Mucosa of stomach (tissue), 1 donor: ENCODE measurements around the gene SLC22A4.

Experiments used
- H3K27me3 ChIP-seq: one replicate; pipeline ENCODE4 v1.7.0; 2013; ENCODE audit warnings: mild to moderate bottlenecking, low read length; ENCODE audit not compliant: control insufficient read depth, insufficient read depth
- H3K36me3 ChIP-seq: one replicate; pipeline ENCODE4 v1.7.0; 2013; ENCODE audit warnings: low read length; ENCODE audit not compliant: control insufficient read depth, insufficient read depth
- H3K4me1 ChIP-seq: one replicate; pipeline ENCODE4 v1.7.0; 2013; ENCODE audit warnings: mild to moderate bottlenecking, low read length; ENCODE audit not compliant: control insufficient read depth, insufficient read depth
- H3K4me3 ChIP-seq: one replicate; pipeline ENCODE4 v1.7.0; 2013; ENCODE audit warnings: low read length
- H3K9ac ChIP-seq: one replicate; pipeline ENCODE4 v1.7.0; 2013; ENCODE audit warnings: mild to moderate bottlenecking, low read length, moderate library complexity
- H3K9me3 ChIP-seq: one replicate; pipeline ENCODE4 v1.7.0; 2013; ENCODE audit warnings: mild to moderate bottlenecking, low read length, moderate library complexity; ENCODE audit not compliant: control insufficient read depth
- donor health status: Pancreatic carcinoma.

Gene SLC22A4

DNA sequence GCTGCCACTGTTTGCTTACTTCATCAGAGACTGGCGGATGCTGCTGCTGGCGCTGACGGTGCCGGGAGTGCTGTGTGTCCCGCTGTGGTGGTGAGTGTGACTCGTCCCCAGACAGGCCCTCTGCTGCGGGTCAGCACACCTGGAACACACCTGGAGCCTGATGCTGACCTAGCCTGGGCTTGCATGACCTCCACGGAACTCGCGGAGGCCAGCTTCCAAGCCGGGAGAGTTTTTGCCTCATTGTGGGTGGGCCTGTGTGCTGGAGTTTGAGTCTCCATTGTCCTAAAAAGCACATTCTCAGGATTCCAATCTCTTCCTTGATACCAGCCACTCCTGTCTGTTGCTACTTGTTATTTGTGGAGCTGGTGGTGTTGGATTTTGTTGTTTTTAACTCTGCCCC, 28.1 kb downstream of the SLC22A4 start:
- no peaks in the 10 kb centered on the region for H3K36me3 ChIP-seq
- peaks cover 5% of the 10 kb centered on the region for H3K4me1 ChIP-seq
- no peak overlapping the region for H3K9ac ChIP-seq
- H3K27me3 ChIP-seq: no peaks in the 10 kb centered on the region
- no peak overlapping the region for H3K4me3 ChIP-seq
- H3K9me3 ChIP-seq: no peaks in the 10 kb centered on the region

DNA sequence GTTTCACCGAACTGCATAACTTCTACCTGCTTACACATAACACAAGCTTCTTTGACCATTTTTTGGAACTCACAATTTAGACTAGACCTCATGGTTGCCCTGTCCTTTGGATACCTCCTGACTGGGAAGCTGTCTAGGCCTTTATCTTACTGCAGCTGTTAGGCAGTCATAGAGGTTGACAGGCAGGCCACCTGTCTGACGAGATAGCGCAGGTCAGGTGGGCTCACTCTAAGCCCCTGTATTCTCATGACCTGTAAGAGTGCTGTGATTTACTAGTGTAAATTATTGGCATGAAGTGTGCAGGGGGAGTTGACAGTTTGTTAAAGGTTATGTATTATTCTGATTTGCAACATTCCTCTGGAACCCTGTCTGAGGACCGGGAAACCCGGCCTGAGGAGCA, 29.0 kb downstream of the SLC22A4 start:
- Histone ChIP-seq H3K27me3 (no peaks in the 10 kb centered on the region), H3K4me3 (no peak overlapping the region), H3K9me3 (no peaks in the 10 kb centered on the region), H3K36me3 (peaks cover 5% of the 10 kb centered on the region), H3K4me1 (peaks cover 5% of the 10 kb centered on the region), H3K9ac (no peak overlapping the region)

DNA sequence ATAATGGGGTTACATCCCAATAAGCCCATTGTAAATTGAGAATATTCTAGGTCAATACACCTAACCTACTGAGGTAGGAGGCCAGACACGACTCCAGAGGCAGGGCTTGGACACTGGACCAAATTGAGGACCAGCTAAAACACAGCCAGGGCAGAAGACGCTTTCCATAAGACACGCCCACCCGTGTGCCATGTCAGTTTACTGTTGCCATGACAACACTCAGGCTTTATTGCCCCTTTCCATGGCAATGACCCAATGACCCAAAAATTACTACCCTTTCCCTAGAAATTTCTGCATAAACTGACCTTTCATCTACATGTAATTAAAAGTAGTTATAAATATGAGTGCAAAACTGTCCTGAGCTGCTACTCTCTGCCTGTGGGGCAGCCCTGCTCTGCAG, 31.5 kb downstream of the SLC22A4 start:
- no peak overlapping the region for H3K9ac ChIP-seq
- no peaks in the 10 kb centered on the region for H3K27me3 ChIP-seq
- peaks cover 5% of the 10 kb centered on the region for H3K36me3 ChIP-seq
- no peak overlapping the region for H3K4me3 ChIP-seq
- peaks cover 5% of the 10 kb centered on the region for H3K4me1 ChIP-seq
- no peaks in the 10 kb centered on the region for H3K9me3 ChIP-seq

DNA sequence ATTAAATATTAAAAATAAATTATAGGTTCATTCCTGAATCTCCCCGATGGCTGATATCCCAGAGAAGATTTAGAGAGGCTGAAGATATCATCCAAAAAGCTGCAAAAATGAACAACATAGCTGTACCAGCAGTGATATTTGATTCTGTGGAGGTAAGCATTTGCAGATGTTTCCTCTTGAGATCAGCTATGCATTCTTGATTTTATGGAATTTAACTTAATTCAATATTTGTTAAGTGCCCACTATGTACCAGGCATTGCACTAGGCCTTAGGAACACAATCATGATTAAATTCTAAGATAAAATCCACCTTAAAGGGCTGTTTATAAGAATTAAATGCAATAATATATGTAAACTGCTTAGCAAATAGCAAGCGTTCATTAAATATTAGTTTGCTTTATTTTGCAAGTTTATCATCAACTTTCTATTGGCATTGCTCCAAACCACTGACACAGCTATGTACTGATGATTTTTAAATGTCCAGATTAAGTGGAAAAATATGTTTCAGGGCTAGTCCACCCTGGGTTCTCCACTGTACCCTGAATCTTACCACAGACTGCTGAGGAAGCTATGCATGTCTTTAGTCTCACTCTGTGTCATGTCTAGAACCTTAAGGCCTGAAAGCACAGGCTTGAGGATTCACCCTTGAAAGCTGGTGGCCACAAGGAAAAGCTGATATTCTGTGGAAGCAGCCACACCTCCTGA, 33.2 kb downstream of the SLC22A4 start:
- no peak overlapping the region for H3K9ac ChIP-seq
- H3K4me1 ChIP-seq: peaks cover 2% of the 10 kb centered on the region
- H3K4me3 ChIP-seq: no peak overlapping the region
- no peaks in the 10 kb centered on the region for H3K27me3 ChIP-seq
- no peaks in the 10 kb centered on the region for H3K9me3 ChIP-seq
- peaks cover 5% of the 10 kb centered on the region for H3K36me3 ChIP-seq

DNA sequence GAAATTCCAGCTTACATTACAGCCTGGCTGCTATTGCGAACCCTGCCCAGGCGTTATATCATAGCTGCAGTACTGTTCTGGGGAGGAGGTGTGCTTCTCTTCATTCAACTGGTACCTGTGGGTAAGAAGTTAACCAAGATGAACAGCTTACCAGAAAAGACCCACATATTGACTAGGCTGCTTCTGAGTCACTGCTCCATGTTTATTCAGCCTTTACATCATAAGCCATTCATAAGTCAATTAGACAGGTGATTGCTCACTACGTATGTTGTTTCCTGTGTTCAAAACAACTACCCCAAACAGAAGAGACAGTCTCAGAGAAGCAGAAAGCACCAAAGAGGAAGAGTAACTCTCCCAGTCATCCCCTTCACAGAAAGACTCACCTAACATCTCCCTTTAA, 40.6 kb downstream of the SLC22A4 start:
- H3K9ac ChIP-seq: no peak overlapping the region
- H3K36me3 ChIP-seq: no peaks in the 10 kb centered on the region
- H3K4me1 ChIP-seq: peaks cover 4% of the 10 kb centered on the region
- H3K27me3 ChIP-seq: no peaks in the 10 kb centered on the region
- H3K9me3 ChIP-seq: no peaks in the 10 kb centered on the region
- no peak overlapping the region for H3K4me3 ChIP-seq

DNA sequence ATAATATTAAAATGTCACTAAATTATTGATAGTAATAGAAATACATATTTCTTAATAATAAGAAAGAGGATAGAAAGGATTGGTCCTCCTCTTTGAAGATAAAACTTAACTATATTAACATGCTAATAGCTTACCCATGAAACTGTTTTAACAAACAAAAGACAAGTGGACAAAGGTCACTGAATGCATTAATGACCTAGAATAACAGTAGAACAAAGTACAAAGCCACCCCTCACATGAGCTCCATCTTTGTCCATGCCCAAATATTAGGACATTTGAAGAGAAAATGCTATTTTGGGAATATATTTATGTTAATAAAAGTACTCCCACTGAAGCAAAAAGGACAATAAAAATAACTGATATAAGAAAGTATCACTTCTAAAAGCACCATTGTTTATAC, 41.2 kb downstream of the SLC22A4 start:
- H3K9ac ChIP-seq: no peak overlapping the region
- no peak overlapping the region for H3K4me3 ChIP-seq
- H3K27me3 ChIP-seq: no peaks in the 10 kb centered on the region
- no peaks in the 10 kb centered on the region for H3K36me3 ChIP-seq
- H3K9me3 ChIP-seq: no peaks in the 10 kb centered on the region
- H3K4me1 ChIP-seq: peaks cover 4% of the 10 kb centered on the region

DNA sequence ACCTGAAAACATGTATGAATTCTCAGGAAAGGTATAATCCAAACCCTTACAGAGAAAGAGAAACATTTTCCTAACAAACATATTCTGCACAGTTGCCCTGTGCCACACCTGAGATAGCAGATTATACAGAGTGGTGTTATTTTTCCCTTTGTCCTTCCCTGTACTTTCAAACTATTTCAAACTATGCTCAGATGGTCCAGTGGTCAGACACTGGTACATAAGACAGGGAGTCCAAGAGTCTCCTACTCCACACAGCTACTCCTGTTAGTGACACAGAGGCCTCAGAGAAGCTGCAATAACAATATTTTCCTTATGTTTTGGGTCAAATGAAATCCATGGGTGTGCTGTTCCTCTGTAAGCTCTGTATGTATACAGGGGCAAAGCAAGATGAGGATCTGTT, 45.3 kb downstream of the SLC22A4 start:
- Histone ChIP-seq H3K4me1 (peaks cover 4% of the 10 kb centered on the region), H3K27me3 (no peaks in the 10 kb centered on the region)

DNA sequence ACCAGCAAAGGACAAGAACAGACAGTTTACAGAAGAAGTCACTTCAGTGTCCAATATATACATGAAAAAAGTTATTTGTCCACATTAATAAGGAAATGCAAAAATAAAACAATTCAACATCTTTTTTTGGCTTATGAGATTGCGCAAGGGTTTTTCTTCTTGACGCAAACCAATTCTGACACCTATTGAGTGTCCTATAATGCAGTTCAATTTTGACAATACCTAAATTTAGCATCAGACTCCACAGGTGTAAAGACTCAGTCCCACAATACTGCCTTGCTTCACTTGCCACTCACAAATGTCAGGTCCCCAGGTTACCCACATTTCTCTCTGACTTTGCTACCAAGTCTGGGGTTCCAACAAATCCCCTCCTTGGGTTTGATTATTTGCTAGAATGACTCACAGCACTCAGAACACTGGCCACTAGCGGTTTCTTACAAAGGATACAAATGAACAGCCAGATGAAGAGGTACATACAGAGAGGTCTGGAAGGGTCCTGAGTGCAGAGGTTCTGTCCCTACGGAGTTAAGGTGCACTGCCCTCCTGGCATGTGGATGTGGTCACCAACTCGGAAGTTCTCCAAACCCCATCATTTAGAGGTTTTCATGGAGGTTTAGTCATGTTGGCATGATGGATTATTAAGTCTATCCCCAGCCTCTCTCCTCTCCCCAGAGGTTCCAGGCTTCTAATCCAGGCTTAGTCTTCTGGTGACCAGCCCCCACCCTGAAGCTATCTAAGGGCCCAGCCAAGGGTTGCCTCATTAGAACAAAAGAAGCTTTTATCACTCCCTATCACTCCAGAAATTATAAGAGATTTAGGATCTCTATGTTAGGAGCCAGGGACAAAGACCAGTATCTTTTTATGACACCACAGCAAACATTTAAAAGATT, 48.3 kb downstream of the SLC22A4 start:
- Histone ChIP-seq H3K27me3 (no peaks in the 10 kb centered on the region), H3K4me1 (no peaks in the 10 kb centered on the region), H3K9me3 (no peaks in the 10 kb centered on the region), H3K4me3 (no peak overlapping the region), H3K36me3 (no peaks in the 10 kb centered on the region), H3K9ac (no peak overlapping the region)

More for the DNA sequence above, 45.3 kb downstream of the SLC22A4 start:
- Histone ChIP-seq H3K9ac (no peak overlapping the region), H3K4me3 (no peak overlapping the region), H3K36me3 (no peaks in the 10 kb centered on the region), H3K9me3 (no peaks in the 10 kb centered on the region)

DNA sequence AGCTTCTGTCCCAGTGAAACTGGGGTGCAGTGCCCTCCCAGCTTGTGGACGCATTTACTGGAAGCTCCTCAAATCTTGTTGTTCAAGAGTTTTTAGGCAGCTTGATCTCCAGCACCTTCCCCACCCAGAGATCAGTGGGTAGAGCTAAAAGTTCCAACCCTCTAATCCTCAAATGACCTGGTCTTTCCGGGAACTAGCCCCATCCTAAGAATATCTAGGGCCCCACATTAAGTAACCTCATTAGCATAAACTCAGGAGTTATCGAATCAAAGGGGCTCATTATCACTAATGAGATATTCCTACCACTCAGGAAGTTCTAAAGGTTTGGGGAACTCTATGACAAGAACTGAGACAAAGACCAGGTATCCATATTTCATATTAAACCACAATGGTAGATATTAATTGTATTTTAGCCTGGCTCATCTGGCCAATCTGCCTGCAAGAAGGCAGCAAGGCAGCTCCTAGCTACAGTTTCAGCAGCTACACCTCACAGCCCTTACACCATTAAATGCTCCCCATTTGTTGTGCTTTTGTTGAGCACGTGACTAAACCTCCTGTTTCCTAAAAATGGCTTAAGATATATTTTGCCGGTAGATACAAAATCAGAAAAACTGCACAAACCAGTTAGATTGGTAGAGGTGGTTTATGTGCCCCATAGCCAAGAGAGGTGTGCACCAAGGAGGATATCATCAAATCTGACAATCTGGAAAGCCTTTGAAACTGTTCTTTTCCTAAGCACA, 50.8 kb downstream of the SLC22A4 start:
- Histone ChIP-seq H3K9me3 (no peaks in the 10 kb centered on the region), H3K36me3 (no peaks in the 10 kb centered on the region), H3K4me1 (no peaks in the 10 kb centered on the region), H3K4me3 (no peak overlapping the region), H3K27me3 (no peaks in the 10 kb centered on the region), H3K9ac (no peak overlapping the region)

DNA sequence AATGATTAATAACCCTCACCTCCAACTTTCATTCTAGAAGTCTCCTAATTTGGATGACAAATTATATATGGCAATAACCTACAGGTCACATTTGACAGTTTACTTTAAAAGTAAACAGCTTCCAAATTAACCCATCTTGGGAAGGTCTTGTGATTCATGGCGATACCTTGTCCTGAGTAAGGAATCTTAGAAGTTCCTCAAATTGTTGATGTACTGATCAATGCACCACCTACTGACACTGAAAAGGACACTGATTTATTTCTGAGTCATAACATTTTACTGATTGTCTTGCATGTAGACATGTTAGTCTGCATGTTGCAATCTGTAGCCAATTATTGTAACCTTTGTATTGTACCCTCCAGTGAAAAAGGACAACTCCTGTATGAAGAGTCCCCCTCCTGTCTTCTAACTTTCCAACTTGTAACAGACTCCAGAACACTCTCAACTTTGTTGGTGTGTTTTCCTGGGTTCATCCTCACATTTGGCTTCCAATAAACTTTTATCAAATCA, 59.3 kb downstream of the SLC22A4 start:
- H3K27me3 ChIP-seq: no peaks in the 10 kb centered on the region
- no peaks in the 10 kb centered on the region for H3K9me3 ChIP-seq
- no peak overlapping the region for H3K4me3 ChIP-seq
- no peaks in the 10 kb centered on the region for H3K4me1 ChIP-seq
- no peak overlapping the region for H3K9ac ChIP-seq
- H3K36me3 ChIP-seq: no peaks in the 10 kb centered on the region

DNA sequence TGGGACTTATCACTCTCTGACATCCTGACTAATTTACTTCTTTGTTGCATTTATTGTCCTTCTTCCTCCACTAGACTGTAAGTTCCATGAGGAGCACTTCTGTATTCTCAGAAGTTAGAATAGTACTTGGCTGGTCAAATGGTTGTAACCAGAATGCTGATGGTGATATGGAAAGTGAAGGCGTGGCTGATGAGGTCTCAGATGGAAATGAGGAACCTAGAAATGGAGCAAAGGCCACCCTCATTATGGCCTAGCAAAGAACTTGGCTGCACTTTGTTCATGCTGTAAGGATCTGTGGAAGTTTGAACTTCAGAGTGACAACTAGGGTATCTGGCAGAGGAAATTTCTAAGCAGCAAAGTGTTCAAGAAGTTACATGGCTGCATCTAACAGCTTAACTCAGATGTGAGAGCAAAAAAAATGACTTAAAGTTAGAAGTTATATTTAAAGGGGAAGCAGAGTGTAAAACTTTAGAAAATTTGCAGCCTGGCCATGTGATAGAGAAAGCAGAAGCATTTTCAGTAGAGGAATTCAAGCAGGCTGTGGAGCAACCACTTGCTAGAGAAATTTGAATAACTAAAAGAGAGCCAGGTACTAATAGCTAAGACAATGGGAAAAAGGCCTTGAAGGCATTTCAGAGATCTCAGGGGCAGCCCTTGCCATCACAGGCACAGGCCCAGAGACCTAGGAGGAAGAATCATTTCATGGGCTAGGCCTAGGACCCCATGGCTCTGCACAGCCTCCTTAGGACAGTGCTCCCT, 60.4 kb downstream of the SLC22A4 start:
- Histone ChIP-seq H3K4me3 (no peak overlapping the region), H3K27me3 (no peaks in the 10 kb centered on the region), H3K9me3 (no peaks in the 10 kb centered on the region), H3K9ac (no peak overlapping the region), H3K4me1 (no peaks in the 10 kb centered on the region), H3K36me3 (no peaks in the 10 kb centered on the region)
